GM04504 (cell line): Measurements from ENCODE around the gene CARD6.
A peak's percentile ranks its signal among the peaks of the same experiment; 100 is the strongest.
"Not testable (repeated sequence)": the region's sequence is repeated elsewhere in the genome, so short reads cannot be mapped to it uniquely, and the experiment has no call there.

ENCODE experiments used
- DNase-seq: peaks from one replicate; pipeline ENCODE4 v3.0.0-alpha.2; 2012; ENCODE audit warnings: low read depth

The CARD6 gene

DNA sequence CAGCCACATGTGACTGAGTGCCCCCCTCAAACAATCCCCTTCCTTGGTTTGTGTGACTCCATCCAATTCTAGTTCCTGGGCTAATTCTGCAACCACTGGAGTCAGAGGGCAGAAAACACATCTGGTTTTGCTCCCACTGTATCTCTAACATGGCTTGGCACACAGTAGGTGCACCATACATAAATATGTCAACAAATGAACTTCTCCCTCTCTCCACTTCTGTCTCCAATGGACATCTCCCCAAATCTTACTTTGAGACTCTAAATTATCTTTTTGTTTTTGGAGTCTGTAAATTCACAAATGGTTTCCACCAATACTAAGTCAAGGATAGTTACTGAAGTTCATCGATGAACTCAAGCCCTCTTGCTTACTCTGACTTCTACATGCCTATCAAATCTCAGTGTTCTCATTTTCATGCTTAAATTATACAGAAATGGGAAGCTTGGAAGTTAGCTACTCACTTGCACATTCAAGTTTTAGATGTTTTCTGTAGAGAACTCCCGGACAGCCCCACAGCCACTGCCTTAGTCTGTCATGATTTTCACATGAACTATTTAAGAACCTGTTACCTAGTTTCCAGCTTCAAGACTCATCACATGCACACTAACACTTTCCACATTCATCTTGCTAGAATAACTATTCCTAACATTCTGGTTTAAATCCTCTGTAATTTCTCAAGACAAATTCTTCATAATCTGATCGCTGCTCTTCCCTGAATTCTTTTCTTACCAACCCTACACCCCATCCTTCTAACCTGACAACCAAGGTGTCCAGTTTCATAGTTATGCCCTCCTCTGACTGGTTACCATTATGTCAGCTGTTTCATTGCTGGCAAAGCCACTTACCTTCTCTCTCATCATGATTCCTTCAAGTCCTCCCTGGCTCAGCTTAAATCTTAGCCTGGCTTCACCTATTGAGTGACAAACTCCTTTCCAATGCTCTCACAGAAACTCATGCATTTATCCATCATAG is 12.2 kb upstream of the CARD6 start:
- no peak for DNase-seq

DNA sequence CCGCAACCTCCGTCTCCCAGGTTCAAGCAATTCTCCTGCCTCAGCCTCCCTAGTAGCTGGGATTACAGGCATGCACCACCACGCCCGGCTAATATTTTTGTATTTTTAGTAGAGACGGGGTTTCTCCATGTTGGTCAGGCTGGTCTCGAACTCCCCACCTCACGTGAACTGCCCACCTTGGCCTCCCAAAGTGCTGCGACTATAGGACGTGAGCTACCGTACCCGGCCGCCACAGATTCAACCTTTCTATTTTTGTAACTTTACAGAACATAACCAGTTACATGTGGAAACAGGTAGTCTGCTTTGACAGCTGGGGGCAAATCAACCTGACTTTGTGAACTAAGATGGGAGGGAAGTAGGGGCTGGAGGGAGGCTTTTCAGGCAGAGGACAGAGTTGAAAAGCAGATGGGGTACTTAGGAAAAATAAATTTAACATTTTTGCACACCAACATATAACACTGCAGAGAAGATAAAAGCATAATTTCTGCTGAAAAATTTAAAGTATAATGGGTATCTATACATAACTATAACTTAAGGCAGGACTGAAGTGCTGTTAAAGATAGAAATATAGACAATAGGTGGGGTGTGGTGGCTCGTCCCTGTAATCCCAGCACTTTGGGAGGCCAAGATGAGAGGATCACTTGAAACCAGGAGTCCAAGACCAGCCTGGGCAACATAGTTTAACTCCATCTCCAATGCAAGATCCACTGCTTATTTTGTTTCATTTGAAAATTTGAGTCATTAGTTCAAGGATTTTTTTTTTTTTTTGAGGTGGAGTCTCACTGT is 11.2 kb upstream of the CARD6 start:
- DNase-seq = no peak

DNA sequence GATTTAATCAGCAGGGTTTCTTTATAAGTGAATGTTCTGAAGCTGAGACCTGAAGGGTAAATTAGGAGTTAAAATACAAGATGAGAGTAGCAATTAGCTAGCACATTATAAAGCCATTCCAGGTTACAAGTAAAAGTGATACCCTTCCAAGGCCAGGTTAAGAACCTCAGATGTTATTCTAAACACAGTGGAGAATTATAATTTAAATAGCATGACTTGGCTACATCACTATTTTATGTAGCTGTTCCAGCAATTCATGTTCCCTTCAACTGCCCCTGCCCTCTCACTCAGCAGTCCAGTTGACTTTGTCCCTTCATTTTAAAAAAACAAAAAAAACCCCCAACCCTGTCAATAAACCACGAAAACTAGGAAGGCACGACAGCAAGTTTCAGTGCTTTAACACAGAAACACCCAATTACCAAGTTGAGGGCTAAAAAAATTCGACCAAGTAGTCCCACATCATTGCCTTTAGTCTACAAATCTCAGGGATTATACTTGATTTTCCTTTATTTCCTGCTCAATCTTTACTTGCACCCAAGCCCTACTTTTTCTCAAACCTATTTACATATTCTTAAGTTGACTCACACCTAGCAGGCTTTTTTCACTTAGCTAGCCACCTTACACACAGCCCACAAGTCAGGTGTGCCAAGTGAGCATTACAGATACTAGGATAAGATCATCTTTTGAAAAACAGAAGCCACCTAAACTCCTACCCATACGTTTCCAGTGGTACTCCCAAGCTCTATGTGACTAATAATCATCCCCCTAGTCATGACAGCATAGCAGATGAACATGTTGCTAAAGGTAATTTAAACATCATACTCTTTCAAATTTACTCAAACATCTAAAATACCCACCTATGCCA is 9.6 kb upstream of the CARD6 start:
- no peak for DNase-seq

DNA sequence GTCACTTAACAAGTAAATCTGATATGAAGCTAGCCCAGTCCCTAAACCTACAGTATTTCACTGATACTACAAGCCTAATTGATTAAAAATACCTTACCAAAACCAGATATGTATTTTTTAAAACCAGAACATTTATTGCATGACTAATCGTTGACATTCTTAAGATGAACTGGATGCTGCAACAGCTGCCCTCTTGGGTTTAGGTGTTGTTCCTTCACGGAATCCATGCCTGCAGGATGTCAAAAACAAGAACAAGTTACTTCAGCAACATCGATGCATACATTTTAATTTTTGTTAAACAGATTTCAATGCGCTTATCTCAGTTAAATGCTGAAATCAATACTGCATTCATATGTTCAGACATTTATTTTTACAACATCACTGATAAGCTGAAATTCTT is 8.8 kb upstream of the CARD6 start:
- no peak for DNase-seq

DNA sequence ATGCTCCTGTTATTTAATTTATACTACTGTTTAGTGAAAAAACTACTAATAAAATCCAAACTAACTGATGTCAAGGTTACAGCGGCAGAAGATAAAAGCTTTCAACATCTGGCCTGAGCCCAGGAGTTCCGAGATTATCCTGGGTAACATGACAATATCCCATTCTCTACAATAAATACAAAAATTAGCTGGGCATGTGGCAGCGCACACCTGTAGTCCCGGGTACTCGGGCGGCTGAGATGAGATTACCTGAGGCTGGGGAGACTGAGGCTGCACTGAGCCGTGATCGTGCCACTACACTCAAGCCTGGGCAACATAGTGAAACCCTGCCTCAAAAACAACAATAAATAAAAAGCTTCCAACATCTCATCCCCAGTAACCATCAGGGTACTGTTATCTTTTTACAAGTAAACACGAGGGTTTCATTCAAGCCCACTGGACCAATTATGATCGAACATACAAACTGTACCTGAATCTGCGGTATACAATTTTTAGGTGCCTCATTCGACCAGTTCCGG is 7.4 kb upstream of the CARD6 start:
- DNase-seq = no peak

DNA sequence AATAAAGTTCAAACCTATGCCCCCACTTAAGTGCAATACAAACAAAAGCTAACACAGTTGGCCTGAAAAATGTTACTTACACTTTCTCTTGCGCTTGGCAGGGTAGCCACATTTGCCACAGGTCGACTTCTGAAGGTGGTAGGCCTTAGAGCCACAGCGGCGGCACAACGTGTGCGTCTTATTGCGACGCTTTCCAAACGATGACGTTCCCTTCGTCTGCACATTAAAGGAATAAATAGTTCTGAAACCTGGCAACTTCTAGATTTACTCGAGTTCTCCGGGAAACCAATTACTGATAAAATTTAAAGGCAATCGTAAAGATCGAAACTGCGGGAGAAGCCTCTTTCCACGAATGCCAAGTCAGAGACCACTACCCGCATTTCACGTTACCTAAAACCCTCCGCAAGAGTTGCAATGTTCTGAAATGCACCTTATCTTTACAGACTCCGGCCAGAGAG is 6.7 kb upstream of the CARD6 start:
- no peak for DNase-seq

DNA sequence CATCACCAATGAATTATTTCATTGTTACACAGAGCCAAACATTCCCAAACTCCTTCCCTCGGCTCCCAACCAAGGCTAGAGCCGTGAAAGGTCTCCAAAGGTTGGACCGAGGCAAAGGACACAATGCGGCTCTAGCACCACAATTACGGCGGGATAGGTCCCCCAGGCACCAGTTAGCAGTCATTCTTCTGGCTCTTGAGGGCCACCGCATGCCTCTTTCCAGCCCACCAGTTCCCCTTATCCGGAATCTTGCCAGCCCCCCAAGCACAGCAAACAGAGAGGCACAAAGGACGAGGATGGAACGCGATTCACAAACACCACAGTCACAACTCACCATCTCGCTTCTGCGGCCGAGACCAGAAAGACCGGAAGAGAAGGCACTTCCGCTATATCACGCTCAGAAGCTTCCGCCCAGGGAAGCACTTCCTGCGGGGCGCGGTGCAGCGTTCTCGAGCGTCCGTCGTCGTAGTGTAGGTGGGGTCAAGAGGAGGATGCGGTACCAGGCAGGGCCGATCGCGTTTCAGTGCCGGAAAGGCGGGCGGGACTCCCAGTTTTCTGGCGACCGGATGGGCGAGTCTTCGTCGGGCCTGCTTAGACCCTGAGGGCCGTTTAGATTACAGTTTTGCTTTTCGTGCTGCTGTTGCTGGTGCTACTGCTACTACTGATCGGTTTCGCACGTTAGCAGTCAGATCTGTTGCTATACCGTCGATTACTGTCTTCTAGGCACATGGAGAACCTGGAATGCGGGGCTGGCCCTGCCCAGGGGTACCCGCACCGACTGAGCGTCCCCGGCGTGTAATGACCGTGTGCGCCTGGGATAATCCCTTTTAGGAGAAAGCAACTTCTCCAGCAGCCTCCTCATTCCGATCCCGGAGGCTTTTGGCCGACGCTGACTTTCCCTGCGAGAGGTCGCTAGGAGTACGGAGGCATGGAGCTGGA is 6.0 kb upstream of the CARD6 start, which contains the start of gene RPL37:
TSS of gene RPL37 (minus strand) at position 374 of the 939 bp plus-strand sequence. CDS start at position 337, 37 bp downstream.
- DNase-seq = peak; percentile 93

DNA sequence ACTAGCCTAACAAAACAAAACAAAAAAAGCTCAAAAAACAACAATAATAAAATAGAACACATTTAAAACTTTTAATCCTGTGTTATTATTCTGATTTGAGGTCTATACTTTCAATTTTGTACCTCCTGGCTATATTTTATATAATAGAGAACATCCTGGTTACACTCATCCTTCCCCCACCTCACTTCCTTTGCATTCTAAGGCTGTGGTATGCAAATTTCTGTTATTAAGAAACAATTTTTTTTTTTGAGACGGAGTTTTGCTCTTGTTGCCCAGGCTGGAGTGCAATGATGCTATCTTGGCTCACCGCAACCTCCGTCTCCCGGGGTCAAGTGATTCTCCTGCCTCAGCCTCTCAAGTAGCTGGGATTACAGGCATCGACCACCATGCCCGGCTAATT is 3.1 kb upstream of the CARD6 start:
- no peak for DNase-seq

DNA sequence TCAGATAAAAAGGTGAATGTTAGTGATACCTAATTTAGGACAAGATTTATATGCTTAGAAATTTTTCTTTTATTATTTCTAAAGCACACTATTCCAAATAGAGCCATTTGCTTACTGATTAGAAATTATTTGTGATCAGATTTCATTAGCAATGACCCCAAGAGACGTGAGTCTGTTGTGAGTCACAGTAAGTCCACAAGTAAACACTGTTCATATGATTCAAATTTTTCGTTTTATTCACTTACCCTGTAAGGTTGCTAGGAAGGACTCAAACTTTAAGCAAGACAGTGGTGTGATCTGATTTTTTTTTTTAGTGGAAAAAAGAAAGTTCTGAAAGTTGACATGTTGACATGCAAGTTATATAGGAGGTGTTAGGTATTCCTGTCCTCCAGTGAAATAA is 1.2 kb downstream of the CARD6 start:
- DNase-seq = no peak

DNA sequence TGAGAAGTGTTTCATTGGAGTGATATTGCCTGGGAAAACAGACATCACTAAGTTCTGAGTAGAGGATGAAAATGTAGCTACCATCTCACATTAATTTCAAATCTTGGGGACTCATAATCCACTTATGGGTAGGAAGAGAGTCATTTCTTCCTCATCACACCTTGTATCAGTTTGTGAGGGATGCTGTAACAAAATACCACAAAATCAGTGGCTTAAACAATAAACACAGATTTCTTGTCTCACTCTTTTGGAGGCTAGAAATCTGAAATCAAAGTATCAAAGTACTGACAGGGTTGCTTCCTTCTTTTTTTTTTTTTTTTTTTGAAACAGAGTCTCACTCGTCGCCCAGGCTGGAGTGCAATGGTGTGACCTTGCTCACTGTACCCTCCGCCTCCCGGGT is 3.4 kb downstream of the CARD6 start:
- no peak for DNase-seq

DNA sequence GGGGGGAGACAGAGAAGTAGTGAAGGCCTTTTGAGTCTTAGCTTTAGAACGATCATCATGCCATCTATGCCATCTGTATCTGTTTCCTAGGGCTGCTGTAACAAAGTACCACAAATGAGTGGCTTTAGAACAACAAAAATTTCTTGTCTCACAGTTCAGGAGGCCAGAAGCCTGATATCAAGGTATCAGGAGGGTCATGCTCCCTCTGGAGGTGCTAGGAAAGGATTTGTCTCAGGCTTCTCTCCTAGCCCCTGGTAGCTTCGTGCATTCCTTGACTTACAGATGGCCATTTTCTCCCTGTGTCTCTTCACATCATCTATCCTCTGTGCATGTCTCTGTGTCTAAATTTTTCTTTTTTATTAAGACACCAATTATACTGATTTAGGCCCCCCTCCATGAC is 5.2 kb downstream of the CARD6 start:
- no peak for DNase-seq

DNA sequence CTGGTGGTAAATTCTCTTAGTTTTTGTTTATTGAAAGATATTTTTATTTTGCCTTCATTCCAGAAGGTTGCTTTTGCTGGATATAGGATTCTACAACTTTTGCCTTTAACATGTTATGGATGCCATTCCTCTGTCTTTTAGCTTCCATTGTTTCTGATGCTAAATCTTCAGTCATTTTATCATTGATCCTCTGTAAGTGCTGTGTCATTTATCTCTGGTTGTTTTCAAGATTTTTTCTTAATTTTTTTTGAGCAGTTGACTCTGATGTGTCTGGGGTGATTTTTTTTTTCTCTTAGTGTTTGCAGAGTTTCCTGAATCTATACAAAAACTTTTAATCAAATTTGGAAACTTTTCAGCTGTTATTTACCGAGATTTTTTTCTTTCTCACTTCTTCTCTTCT is 6.4 kb downstream of the CARD6 start:
- DNase-seq = no peak

DNA sequence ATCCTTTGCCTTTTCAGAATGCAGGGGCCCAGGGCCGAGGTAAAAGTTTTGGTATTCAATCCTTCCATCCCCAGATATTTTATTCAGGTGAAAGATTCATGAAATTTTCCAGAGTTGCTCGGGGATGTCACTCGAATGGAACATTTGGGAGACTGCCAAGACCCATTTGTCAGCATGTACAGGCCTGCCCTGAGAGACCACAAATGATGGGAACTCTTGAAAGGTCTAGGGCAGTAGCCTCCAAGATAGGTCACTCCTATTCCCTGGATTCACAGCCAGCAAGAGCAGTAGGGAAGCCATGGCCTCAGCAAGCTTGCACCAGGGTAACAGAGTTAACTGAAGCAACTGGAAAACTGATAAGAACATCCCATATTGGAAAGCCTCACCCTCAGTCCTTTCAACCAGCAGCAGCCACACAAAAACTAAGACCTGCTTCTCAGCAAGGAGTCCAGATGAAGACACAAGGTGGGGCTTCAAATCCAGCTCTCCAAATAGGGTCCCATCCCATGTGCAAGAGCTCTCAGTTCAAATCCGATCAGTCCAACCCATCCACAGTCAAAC is 12.5 kb downstream of the CARD6 start:
- DNase-seq = no peak

DNA sequence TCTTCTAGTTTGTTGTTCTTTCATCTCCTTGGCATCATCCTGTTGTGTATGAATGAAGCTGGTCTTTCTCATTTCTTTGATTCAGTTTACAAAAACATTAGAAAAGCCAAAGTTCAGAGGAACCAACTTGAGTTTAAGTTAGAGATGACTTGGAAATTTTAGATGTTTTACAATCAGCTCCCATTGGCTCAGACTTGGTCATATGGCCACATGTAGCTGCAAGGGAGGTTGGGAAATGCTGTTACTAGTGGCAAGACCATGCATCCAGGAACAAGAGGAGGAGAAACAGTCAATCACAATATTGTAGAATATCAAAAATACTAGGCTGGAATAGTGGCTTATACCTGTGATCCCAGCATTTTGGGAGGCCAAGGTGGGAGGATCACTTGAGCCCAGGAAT is 19.5 kb downstream of the CARD6 start:
- DNase-seq = no peak

DNA sequence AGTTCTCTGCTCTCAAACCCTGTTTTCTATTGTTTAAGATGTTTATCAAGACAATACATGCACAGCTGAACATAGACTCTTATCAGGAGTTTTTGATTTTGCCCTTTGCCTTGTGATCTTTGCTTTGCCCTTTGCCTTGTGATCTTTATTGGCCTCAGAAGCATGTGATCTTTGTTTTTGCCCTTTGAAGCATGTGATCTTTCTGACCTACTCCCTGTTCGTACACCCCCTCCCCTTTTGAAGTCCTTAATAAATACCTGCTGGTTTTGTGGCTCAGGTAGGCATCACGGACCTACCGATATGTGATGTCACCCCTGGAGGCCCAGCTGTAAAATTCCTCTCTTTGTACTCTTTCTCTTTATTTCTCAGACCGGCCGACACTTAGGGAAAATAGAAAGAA is 23.8 kb downstream of the CARD6 start:
- not testable (repeated sequence) for DNase-seq

DNA sequence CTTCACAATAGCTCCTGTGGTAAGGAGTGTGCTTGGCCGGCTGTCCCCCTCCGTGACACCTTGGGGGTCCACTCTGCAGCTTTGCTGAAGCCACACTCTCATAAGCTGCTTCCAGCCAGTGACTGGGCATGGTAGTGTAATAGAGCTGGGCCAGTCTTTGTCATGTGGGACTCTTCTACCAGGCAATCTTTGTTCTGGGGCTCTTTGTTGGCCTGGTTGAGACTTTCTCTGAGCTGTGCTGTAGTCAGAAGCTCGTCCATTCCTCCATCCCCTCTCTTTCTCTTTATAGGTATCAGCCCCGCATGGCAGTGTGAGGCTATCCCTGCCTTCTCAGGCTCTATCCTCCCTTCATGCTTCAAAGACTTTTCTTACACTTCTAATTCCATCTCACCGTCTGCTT is 25.7 kb downstream of the CARD6 start:
- no peak for DNase-seq

DNA sequence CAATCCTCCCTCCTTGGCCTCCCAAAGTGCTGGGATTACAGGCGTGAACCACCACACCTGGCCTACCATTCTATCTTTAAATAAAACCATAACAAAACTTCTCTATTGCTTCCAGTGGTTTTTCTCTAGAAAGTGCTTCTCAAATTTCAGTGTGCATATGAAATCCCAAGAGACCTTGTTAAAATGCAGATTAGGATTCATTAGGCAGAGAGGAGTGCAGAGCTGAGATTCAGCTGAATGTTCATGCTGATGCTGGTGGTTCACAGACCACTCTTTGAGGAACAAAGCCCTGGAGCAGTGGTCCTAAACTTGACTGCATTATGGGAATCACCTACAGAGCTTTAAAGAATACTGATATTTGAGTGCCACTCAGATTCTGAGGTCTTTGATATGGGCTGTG is 28.2 kb downstream of the CARD6 start:
- no peak for DNase-seq

DNA sequence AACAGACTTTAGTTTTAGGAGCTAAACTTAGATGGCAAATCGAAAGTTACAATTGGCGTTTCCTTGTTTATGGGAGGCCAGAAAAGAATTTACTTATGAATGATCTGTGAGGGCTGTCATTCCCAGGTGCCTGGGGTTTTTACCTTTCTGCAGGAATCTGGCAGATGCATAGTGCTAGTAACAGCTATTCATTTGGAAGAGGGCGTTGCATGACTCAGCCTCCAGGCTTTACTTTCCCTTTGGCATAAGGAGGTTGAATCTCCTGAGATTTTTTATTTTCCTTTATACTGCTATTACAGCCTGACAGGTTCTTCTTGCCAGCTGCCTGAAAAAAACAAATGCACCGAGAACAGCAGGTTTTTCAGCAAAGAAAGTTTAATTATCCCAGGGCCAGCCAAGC is 30.0 kb downstream of the CARD6 start:
- DNase-seq = no peak

DNA sequence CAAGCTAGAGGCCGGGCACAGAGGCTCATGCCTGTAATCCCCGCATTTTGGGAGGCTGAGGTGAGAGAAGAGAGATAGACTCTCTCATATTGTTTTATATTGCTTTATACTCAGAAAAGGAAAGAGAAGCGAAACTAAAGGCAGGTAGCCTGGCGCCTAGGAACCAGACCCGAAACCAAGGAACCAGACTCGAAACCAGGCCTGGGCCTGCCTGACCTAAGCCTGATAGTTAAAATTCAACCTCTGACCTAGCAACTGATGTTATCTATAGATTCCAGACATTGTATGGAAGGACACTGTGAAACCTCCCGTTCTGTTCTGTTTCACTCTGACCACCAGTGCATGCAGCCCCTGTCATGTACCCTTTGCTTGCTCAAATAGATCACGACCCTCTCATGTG is 31.1 kb downstream of the CARD6 start:
- not testable (repeated sequence) for DNase-seq

DNA sequence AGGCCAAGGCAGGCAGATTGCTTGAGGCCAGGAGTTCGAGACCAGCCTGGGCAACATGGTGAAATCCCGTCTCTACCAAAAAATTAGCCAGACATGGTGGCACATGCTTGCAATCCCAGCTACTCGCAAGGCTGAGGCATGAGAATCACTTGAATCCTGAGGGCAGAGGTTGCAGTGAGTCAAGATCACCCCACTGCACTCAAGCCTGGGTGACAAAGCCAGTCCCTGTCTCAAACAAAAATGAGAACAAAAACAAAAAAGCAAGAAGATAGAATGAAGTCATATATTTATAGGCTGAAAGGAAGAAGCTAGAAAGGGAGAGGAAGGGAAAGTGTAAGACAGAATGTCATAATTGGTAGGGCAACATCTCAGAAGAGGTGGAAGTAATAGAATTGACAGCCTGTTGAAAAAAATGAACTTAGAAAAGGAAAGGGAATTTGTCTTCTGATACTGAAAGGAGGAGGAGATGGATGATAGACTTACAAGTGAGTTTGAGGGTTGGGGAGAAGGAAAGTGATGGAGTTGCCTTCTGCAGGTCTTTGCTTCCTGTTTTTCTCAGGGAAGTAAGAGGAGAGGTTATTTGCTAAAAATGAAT is 32.2 kb downstream of the CARD6 start:
- no peak for DNase-seq
